Measurements from ENCODE around the gene IL1RAPL2. TPM values are rescaled to one million over a fixed set of nuclear protein-coding genes. Genes with fewer than 3 reads are reported as not detected.
"Not testable (repeated sequence)": the region's sequence is repeated elsewhere in the genome, so short reads cannot be mapped to it uniquely, and the experiment has no call there.

The IL1RAPL2 gene
- total RNA-seq, 1 donor from 2014 or later = not detected

- FAIRE-seq (no peak), DNase-seq (ENCODE audit: low read depth) (no peak)
- no peaks in the 10 kb centered on the region for H3K27me3 ChIP-seq (ENCODE audit: control insufficient read depth, insufficient read depth, low read length)
- no peaks in the 10 kb centered on the region for H3K36me3 ChIP-seq (ENCODE audit: control insufficient read depth, insufficient read depth, low read length)
- H3K4me3 ChIP-seq (ENCODE audit: low read depth, low read length) = no peak overlapping the region
- TF ChIP-seq CTCF (IDR thresholded peaks at IDR 0.05; ENCODE audit: insufficient read depth, low read length, severe bottlenecking) = no peak
Measured at GRCh38 chrX:105803891-105804290, 1237.9 kb downstream of the IL1RAPL2 start.

- FAIRE-seq; H3K27me3 ChIP-seq (ENCODE audit: control insufficient read depth, insufficient read depth, low read length); H3K4me3 ChIP-seq (ENCODE audit: low read depth, low read length); H3K36me3 ChIP-seq (ENCODE audit: control insufficient read depth, insufficient read depth, low read length); DNase-seq (ENCODE audit: low read depth): not testable (repeated sequence)
Measured at GRCh38 chrX:105805655-105806054, 1239.7 kb downstream of the IL1RAPL2 start.

GRCh38 chrX:105816517-105816916, 1250.5 kb downstream of the IL1RAPL2 start:
- FAIRE-seq (no peak), DNase-seq (ENCODE audit: low read depth) (no peak)
- no peak overlapping the region for H3K4me3 ChIP-seq (ENCODE audit: low read depth, low read length)
- no peak for TF ChIP-seq CTCF (IDR thresholded peaks at IDR 0.05; ENCODE audit: insufficient read depth, low read length, severe bottlenecking)
- no peaks in the 10 kb centered on the region for H3K27me3 ChIP-seq (ENCODE audit: control insufficient read depth, insufficient read depth, low read length)
- H3K36me3 ChIP-seq (ENCODE audit: control insufficient read depth, insufficient read depth, low read length) = no peaks in the 10 kb centered on the region
